ENCODE results near the gene METTL13.
"Not testable (repeated sequence)": the region's sequence is repeated elsewhere in the genome, so short reads cannot be mapped to it uniquely, and the experiment has no call there.

Gene METTL13

GRCh38 chr1:171798765-171799164 lies 17.3 kb downstream of the METTL13 start:
- Histone ChIP-seq H3K4me3 (replicated peaks; ENCODE audit: insufficient read depth, low read length) (no peak overlapping the region), H3K27ac (replicated peaks) (no peak overlapping the region), H3K27me3 (ENCODE audit: insufficient read depth, poor library complexity, severe bottlenecking) (no peaks in the 10 kb centered on the region)
- DNase-seq (ENCODE audit: low read depth in 1 of 2, low spot score in 1 of 2), result no peak
- TF ChIP-seq POLR2AphosphoS5 (IDR thresholded peaks at IDR 0.05; ENCODE audit: low read depth) (no peak), SPI1 (IDR thresholded peaks at IDR 0.05; ENCODE audit: borderline replicate concordance, low read depth) (no peak), REST (IDR thresholded peaks at IDR 0.05; ENCODE audit: insufficient replicate concordance, low read depth) (no peak), GABPA (IDR thresholded peaks at IDR 0.05; ENCODE audit: low read depth) (no peak), CTCF (IDR thresholded peaks at IDR 0.05; ENCODE audit: insufficient read depth, low read length) (no peak)

GRCh38 chr1:171799166-171799565 lies 17.7 kb downstream of the METTL13 start:
- Histone ChIP-seq H3K4me3 (replicated peaks; ENCODE audit: insufficient read depth, low read length) (no peak overlapping the region), H3K27ac (replicated peaks) (no peak overlapping the region), H3K27me3 (ENCODE audit: insufficient read depth, poor library complexity, severe bottlenecking) (no peaks in the 10 kb centered on the region)
- TF ChIP-seq CTCF (IDR thresholded peaks at IDR 0.05; ENCODE audit: insufficient read depth, low read length) (no peak), GABPA (IDR thresholded peaks at IDR 0.05; ENCODE audit: low read depth) (no peak), POLR2AphosphoS5 (IDR thresholded peaks at IDR 0.05; ENCODE audit: low read depth) (no peak), REST (IDR thresholded peaks at IDR 0.05; ENCODE audit: insufficient replicate concordance, low read depth) (no peak), SPI1 (IDR thresholded peaks at IDR 0.05; ENCODE audit: borderline replicate concordance, low read depth) (no peak)
- no peak for DNase-seq (ENCODE audit: low read depth in 1 of 2, low spot score in 1 of 2)

GRCh38 chr1:171799698-171800097 lies 18.2 kb downstream of the METTL13 start:
- not testable (repeated sequence) for H3K27me3 ChIP-seq (ENCODE audit: insufficient read depth, poor library complexity, severe bottlenecking); H3K27ac ChIP-seq (replicated peaks); DNase-seq (ENCODE audit: low read depth in 1 of 2, low spot score in 1 of 2); H3K4me3 ChIP-seq (replicated peaks; ENCODE audit: insufficient read depth, low read length)

GRCh38 chr1:171800342-171800741 lies 18.9 kb downstream of the METTL13 start:
- no peak overlapping the region for H3K4me3 ChIP-seq (replicated peaks; ENCODE audit: insufficient read depth, low read length)
- no peak for DNase-seq (ENCODE audit: low read depth in 1 of 2, low spot score in 1 of 2)
- no peak overlapping the region for H3K27ac ChIP-seq (replicated peaks)
- no peak for TF ChIP-seq POLR2AphosphoS5 (IDR thresholded peaks at IDR 0.05; ENCODE audit: low read depth)
- TF ChIP-seq SPI1 (IDR thresholded peaks at IDR 0.05; ENCODE audit: borderline replicate concordance, low read depth), result no peak
- TF ChIP-seq GABPA (IDR thresholded peaks at IDR 0.05; ENCODE audit: low read depth), result no peak
- TF ChIP-seq REST (IDR thresholded peaks at IDR 0.05; ENCODE audit: insufficient replicate concordance, low read depth), result no peak
- no peak for TF ChIP-seq CTCF (IDR thresholded peaks at IDR 0.05; ENCODE audit: insufficient read depth, low read length)
- H3K27me3 ChIP-seq (ENCODE audit: insufficient read depth, poor library complexity, severe bottlenecking), result no peaks in the 10 kb centered on the region
